Measurements from ENCODE around the gene PLA1A.

GRCh38 chr3:119585856-119586570 is 11.7 kb upstream of the PLA1A start:
- TF ChIP-seq CTCF (IDR thresholded peaks at IDR 0.05), result no peak
- TF ChIP-seq POLR2A (IDR thresholded peaks at IDR 0.05), result no peak
- TF ChIP-seq POLR2AphosphoS5 (IDR thresholded peaks at IDR 0.05), result no peak

All from prostate gland (tissue), 2 donors.